ENCODE results near the gene HACD2.

DNA sequence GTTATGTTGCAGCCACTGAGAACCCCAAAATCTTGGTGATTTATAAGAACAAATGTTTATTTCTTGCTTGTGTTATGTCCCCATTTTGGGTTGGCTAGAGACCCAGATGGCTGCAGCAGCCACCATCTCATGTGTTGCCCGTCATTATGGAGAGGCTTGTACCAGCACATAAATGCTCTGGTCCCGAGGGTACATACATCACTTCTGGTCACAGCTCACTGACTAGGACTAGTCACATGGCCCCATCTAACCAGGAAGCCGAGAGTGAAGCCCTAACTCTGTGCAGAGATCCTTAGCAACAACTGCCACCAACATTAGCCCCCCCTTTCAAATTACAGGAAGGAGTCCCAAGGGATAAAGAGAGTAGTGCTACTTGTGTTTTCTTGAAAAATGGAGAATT is 25.5 kb upstream of the HACD2 start:
- TF ChIP-seq POLR2A (IDR thresholded peaks at IDR 0.05; ENCODE audit: low read depth, low read length) (no peak), POLR2AphosphoS5 (IDR thresholded peaks at IDR 0.05; ENCODE audit: insufficient read depth, low read depth, low read length) (no peak)

Data from endothelial cell of umbilical vein (primary cell).